ENCODE results near the gene ATP1B2.

ATP1B2 gene

DNA sequence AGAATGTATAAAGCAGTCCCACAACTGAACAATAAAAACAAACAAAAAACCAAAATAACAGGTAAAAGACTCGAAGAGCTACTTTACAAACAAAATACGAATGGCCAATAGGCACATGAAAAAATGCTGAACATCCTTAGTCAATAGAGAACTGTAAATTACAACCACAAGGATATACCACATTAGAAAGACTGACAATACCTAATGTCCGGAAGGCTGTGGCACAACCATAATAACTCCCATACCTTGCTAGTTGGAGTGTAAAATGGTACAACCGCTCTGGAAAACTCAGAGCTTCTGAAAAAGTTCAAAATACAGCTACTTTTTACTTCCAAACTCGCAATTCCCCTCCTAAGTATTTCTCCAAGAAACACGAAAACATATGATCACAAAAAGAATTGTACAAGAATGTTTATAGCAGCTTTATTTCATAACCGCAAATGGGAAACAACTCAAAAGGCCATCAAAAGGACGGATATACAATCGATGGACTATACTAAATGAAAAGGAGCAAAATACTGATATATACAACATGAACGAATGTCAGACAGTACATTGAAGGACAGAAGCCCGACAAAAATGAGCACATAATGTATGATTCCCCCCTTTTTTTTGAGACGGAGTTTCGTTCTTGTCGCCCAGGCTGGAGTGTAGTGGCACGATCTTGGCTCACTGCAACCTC, 34.3 kb downstream of the ATP1B2 start:
- H3K9ac ChIP-seq = no peak overlapping the region
- no peaks in the 10 kb centered on the region for H3K36me3 ChIP-seq (ENCODE audit: insufficient read depth)
- no peaks in the 10 kb centered on the region for H4K20me1 ChIP-seq (ENCODE audit: insufficient read depth)
- no peaks in the 10 kb centered on the region for H3K27me3 ChIP-seq (ENCODE audit: insufficient read depth, low read depth)
- no peak overlapping the region for H3K27ac ChIP-seq
- no peak overlapping the region for H2AFZ ChIP-seq (ENCODE audit: low read depth)
- H3K79me2 ChIP-seq (ENCODE audit: insufficient read depth, low read depth) = peaks cover 44% of the 10 kb centered on the region; the same call in 1 of the 2 replicates
- no peaks in the 10 kb centered on the region for H3K4me1 ChIP-seq (ENCODE audit: low read depth, poor library complexity, severe bottlenecking)
- H3K4me2 ChIP-seq = peak overlapping the region; percentile 21
- TF ChIP-seq, protein P1, sequence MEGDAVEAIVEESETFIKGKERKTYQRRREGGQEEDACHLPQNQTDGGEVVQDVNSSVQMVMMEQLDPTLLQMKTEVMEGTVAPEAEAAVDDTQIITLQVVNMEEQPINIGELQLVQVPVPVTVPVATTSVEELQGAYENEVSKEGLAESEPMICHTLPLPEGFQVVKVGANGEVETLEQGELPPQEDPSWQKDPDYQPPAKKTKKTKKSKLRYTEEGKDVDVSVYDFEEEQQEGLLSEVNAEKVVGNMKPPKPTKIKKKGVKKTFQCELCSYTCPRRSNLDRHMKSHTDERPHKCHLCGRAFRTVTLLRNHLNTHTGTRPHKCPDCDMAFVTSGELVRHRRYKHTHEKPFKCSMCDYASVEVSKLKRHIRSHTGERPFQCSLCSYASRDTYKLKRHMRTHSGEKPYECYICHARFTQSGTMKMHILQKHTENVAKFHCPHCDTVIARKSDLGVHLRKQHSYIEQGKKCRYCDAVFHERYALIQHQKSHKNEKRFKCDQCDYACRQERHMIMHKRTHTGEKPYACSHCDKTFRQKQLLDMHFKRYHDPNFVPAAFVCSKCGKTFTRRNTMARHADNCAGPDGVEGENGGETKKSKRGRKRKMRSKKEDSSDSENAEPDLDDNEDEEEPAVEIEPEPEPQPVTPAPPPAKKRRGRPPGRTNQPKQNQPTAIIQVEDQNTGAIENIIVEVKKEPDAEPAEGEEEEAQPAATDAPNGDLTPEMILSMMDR (conservative IDR thresholded peaks at IDR 0.05; ENCODE audit: low read depth, low read length) = no peak
- H3K4me3 ChIP-seq (IDR thresholded peaks at IDR 0.05; ENCODE audit: insufficient read depth, low read depth, low read length) = no peak overlapping the region

- H3K9ac ChIP-seq = peak overlapping the region; percentile 27; the same call in 1 of the 2 replicates
- H3K36me3 ChIP-seq (ENCODE audit: insufficient read depth) = no peaks in the 10 kb centered on the region
- TF ChIP-seq, protein P1 (conservative IDR thresholded peaks at IDR 0.05; ENCODE audit: low read depth, low read length) = no peak
- H3K27me3 ChIP-seq (ENCODE audit: insufficient read depth, low read depth) = no peaks in the 10 kb centered on the region
- no peaks in the 10 kb centered on the region for H3K4me1 ChIP-seq (ENCODE audit: low read depth, poor library complexity, severe bottlenecking)
- H3K4me3 ChIP-seq (IDR thresholded peaks at IDR 0.05; ENCODE audit: insufficient read depth, low read depth, low read length) = no peak overlapping the region
- H4K20me1 ChIP-seq (ENCODE audit: insufficient read depth) = no peaks in the 10 kb centered on the region
- no peak overlapping the region for H2AFZ ChIP-seq (ENCODE audit: low read depth)
- H3K27ac ChIP-seq = peak overlapping the region; percentile 81
- H3K4me2 ChIP-seq = peak overlapping the region; percentile 33
- H3K79me2 ChIP-seq (ENCODE audit: insufficient read depth, low read depth) = peaks cover 44% of the 10 kb centered on the region; the same call in 1 of the 2 replicates
Measured at GRCh38 chr17:7685533-7686221, 35.0 kb downstream of the ATP1B2 start.

GRCh38 chr17:7686222-7687071, 35.7 kb downstream of the ATP1B2 start:
- H4K20me1 ChIP-seq (ENCODE audit: insufficient read depth) = no peaks in the 10 kb centered on the region
- H3K27me3 ChIP-seq (ENCODE audit: insufficient read depth, low read depth) = no peaks in the 10 kb centered on the region
- no peak overlapping the region; the same call in 1 of the 2 replicates for H3K4me2 ChIP-seq
- no peak overlapping the region for H2AFZ ChIP-seq (ENCODE audit: low read depth)
- peak overlapping the region; percentile 81 for H3K27ac ChIP-seq
- peak overlapping the region; percentile 86 for H3K9ac ChIP-seq
- TF ChIP-seq, protein P1 (conservative IDR thresholded peaks at IDR 0.05; ENCODE audit: low read depth, low read length) = no peak
- no peak overlapping the region for H3K4me3 ChIP-seq (IDR thresholded peaks at IDR 0.05; ENCODE audit: insufficient read depth, low read depth, low read length)
- peaks cover 44% of the 10 kb centered on the region; the same call in 1 of the 2 replicates for H3K79me2 ChIP-seq (ENCODE audit: insufficient read depth, low read depth)
- no peaks in the 10 kb centered on the region for H3K4me1 ChIP-seq (ENCODE audit: low read depth, poor library complexity, severe bottlenecking)
- no peaks in the 10 kb centered on the region for H3K36me3 ChIP-seq (ENCODE audit: insufficient read depth)

DNA sequence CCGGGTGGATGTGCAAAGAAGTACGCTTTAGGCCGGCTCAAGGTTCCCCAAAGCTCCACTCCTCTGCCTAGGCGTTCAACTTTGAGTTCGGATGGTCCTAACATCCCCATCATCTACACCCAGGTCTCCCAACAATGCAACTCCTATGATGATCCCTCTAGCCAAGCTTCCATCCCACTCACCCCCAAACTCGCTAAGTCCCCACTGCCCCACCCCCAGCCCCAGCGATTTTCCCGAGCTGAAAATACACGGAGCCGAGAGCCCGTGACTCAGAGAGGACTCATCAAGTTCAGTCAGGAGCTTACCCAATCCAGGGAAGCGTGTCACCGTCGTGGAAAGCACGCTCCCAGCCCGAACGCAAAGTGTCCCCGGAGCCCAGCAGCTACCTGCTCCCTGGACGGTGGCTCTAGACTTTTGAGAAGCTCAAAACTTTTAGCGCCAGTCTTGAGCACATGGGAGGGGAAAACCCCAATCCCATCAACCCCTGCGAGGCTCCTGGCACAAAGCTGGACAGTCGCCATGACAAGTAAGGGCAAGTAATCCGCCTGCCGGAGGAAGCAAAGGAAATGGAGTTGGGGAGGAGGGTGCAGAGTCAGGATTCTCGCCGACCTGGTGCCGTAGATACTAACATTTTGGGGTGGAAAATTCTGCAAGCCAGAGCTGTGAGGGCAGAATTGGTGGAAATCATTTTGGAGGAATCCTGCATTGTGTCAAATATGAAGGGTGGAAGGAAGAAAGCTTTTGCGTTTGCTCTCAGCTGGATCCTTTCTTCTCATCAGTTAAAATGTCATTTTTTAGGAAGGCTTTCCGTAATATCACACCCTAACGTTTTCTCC, 36.6 kb downstream of the ATP1B2 start, which contains the start of gene TP53:
Gene TP53 (minus strand): TSS at position 419 of the 836 bp plus-strand sequence. CDS start 10,896 bp downstream, outside the sequence.
- no peak within 1 kb of the TSS for H3K4me3 ChIP-seq (IDR thresholded peaks at IDR 0.05; ENCODE audit: insufficient read depth, low read depth, low read length)
- H2AFZ ChIP-seq (ENCODE audit: low read depth) = peak within 1 kb of the TSS; percentile 41; the same call in 1 of the 2 replicates
- H3K27me3 ChIP-seq (ENCODE audit: insufficient read depth, low read depth) = no peaks in the 10 kb centered on the region
- peak within 1 kb of the TSS; percentile 81 for H3K27ac ChIP-seq
- H3K4me2 ChIP-seq = peak within 1 kb of the TSS; percentile 45; the same call in 1 of the 2 replicates
- H4K20me1 ChIP-seq (ENCODE audit: insufficient read depth) = no peaks in the 10 kb centered on the region
- TF ChIP-seq, protein P1 (conservative IDR thresholded peaks at IDR 0.05; ENCODE audit: low read depth, low read length) = no peak
- no peaks in the 10 kb centered on the region for H3K4me1 ChIP-seq (ENCODE audit: low read depth, poor library complexity, severe bottlenecking)
- no peaks in the 10 kb centered on the region for H3K36me3 ChIP-seq (ENCODE audit: insufficient read depth)
- H3K9ac ChIP-seq = peak within 1 kb of the TSS; percentile 86
- H3K79me2 ChIP-seq (ENCODE audit: insufficient read depth, low read depth) = peaks cover 42% of the 10 kb centered on the region; the same call in 1 of the 2 replicates

All from KMS-11 (cell line).